GM21576 (cell line): ENCODE measurements around the gene POTEH.
"Not testable (repeated sequence)": the region's sequence is repeated elsewhere in the genome, so short reads cannot be mapped to it uniquely, and the experiment has no call there.

ENCODE experiments used
- ATAC-seq: cut with Tn5 transposase; IDR thresholded peaks from one replicate; pipeline ENCODE4 v1.9.1; 2021; ENCODE audit warnings: mild to moderate bottlenecking, moderate library complexity; ENCODE audit not compliant: unreplicated experiment

Gene POTEH

GRCh38 chr22:15689749-15690125, at the start of gene POTEH:
Gene POTEH, plus strand, starts transcription at chr22:15690026. Its CDS starts 52 bp downstream, at chr22:15690078.
- ATAC-seq = not testable (repeated sequence)

GRCh38 chr22:15642288-15642861, 47.5 kb upstream of the POTEH start:
- not testable (repeated sequence) for ATAC-seq

- not testable (repeated sequence) for ATAC-seq
Observed at GRCh38 chr22:15651954-15652353, 37.9 kb upstream of the POTEH start.

GRCh38 chr22:15652738-15653137, 37.1 kb upstream of the POTEH start:
- not testable (repeated sequence) for ATAC-seq

- not testable (repeated sequence) for ATAC-seq
Observed at GRCh38 chr22:15653241-15653640, 36.6 kb upstream of the POTEH start.

GRCh38 chr22:15661102-15661501, 28.7 kb upstream of the POTEH start:
- not testable (repeated sequence) for ATAC-seq

- not testable (repeated sequence) for ATAC-seq
Observed at GRCh38 chr22:15664682-15665081, 25.1 kb upstream of the POTEH start.

GRCh38 chr22:15665478-15665877, 24.3 kb upstream of the POTEH start:
- ATAC-seq = not testable (repeated sequence)

GRCh38 chr22:15669430-15669829, 20.4 kb upstream of the POTEH start:
- ATAC-seq = not testable (repeated sequence)

- ATAC-seq = not testable (repeated sequence)
Observed at GRCh38 chr22:15679702-15680101, 10.1 kb upstream of the POTEH start.

GRCh38 chr22:15684115-15684514, 5.7 kb upstream of the POTEH start:
- ATAC-seq = not testable (repeated sequence)

GRCh38 chr22:15684695-15685094, 5.1 kb upstream of the POTEH start:
- not testable (repeated sequence) for ATAC-seq

GRCh38 chr22:15685641-15686040, 4.2 kb upstream of the POTEH start:
- ATAC-seq = not testable (repeated sequence)

GRCh38 chr22:15687086-15687485, 2.7 kb upstream of the POTEH start:
- ATAC-seq = not testable (repeated sequence)

GRCh38 chr22:15687676-15688075, 2.1 kb upstream of the POTEH start:
- not testable (repeated sequence) for ATAC-seq

GRCh38 chr22:15688090-15688489, 1.7 kb upstream of the POTEH start:
- not testable (repeated sequence) for ATAC-seq

- not testable (repeated sequence) for ATAC-seq
Observed at GRCh38 chr22:15689012-15689748, 646 bp upstream of the POTEH start.

GRCh38 chr22:15713600-15713999, 23.8 kb downstream of the POTEH start:
- not testable (repeated sequence) for ATAC-seq

GRCh38 chr22:15714125-15714524, 24.3 kb downstream of the POTEH start:
- not testable (repeated sequence) for ATAC-seq

GRCh38 chr22:15721884-15722283, 32.1 kb downstream of the POTEH start:
- ATAC-seq = not testable (repeated sequence)

GRCh38 chr22:15729209-15729917, 39.5 kb downstream of the POTEH start:
- not testable (repeated sequence) for ATAC-seq

- ATAC-seq = not testable (repeated sequence)
Observed at GRCh38 chr22:15731023-15731422, 41.2 kb downstream of the POTEH start.
